Tibial nerve (tissue), 4 donors: ENCODE data around the gene CALCR. TPM values are rescaled to one million over a fixed set of nuclear protein-coding genes. Genes with fewer than 3 reads are reported as not detected.

Source experiments
- DNase-seq, 2 donors: peaks; one replicate each; pipeline ENCODE4 v3.0.0-alpha.2; 2019; ENCODE audit warnings: low spot score in 2 of 2
- H3K27ac ChIP-seq, 4 donors: fragments of 200-600 bp; sonication (generic) in 3 of 4; one replicate each; pipeline ENCODE4 v1.5.1; 2017 to 2019; ENCODE audit warnings: mild to moderate bottlenecking in 1 of 4
- H3K27me3 ChIP-seq, 2 donors: fragments of 200-600 bp; sonication (generic) in 1 of 2; one replicate each; pipeline versions ENCODE4 v1.5.1 to v1.6.0; 2017 to 2019
- H3K36me3 ChIP-seq, 3 donors: fragments of 200-600 bp; sonication (generic); one replicate each; pipeline ENCODE4 v1.5.1; 2018 to 2019
- H3K4me1 ChIP-seq, 4 donors: fragments of 200-600 bp; sonication (generic) in 3 of 4; one replicate each; pipeline ENCODE4 v1.5.1; 2017 to 2019
- H3K4me3 ChIP-seq, 4 donors: fragments of 200-600 bp; sonication (generic) in 3 of 4; one replicate each; pipeline ENCODE4 v1.5.1; 2017 to 2019; ENCODE audit warnings: mild to moderate bottlenecking in 1 of 4, moderate library complexity in 1 of 4
- H3K9me3 ChIP-seq, 4 donors: fragments of 200-600 bp; sonication (generic) in 3 of 4; one replicate each; pipeline ENCODE4 v1.5.1; 2017 to 2019
- CTCF ChIP-seq, 5 experiments: fragments of 200-600 bp in 3 of 5; fragments of 450-650 bp in 2 of 5; sonication (generic) in 3 of 5; IDR thresholded peaks; one replicate each; pipeline ENCODE4 v1.5.1; 2016 to 2019; ENCODE audit warnings: antibody characterized with exemption in 5 of 5, mild to moderate bottlenecking in 3 of 5, moderate library complexity in 2 of 5
- EP300 ChIP-seq, 2 donors: sonication (generic); formaldehyde crosslinking; IDR thresholded peaks; one replicate each; pipeline ENCODE4 v1.6.1; 2017; ENCODE audit warnings: antibody characterized with exemption in 2 of 2, mild to moderate bottlenecking in 1 of 2
- POLR2A ChIP-seq, 2 donors: fragments of 450-650 bp; IDR thresholded peaks; one replicate each; pipeline ENCODE4 v1.6.1; 2017; ENCODE audit warnings: antibody characterized with exemption in 2 of 2, mild to moderate bottlenecking in 2 of 2, moderate library complexity in 2 of 2
- WGBS, 2 donors: methylation state at CpG; one replicate each; pipeline ENCODE4 v1.1.5; 2018; 5-methylcytosine and 5-hydroxymethylcytosine counted together
- total RNA-seq, 4 donors: library from RNA; depleted of rRNA; stranded (reverse); fragments of >200 nt; gene quantifications; one replicate each; pipeline ENCODE4 v1.1.0, GENCODE V29; 2016

CALCR gene
- total RNA-seq, 4 donors from 2014 or later, result 0.66 TPM; not detected in 3

- TF ChIP-seq EP300 (IDR thresholded peaks at IDR 0.05), result no peak
- TF ChIP-seq CTCF (IDR thresholded peaks at IDR 0.05), result no peak
- TF ChIP-seq POLR2A (IDR thresholded peaks at IDR 0.05), result no peak
- 69 to 77% methylated on average over 2 of the region's 2 CpGs for WGBS, 2 donors
Observed at GRCh38 chr7:93427107-93427506, 147.4 kb downstream of the CALCR start.

GRCh38 chr7:93426155-93426696, 148.3 kb downstream of the CALCR start:
- Histone ChIP-seq H3K9me3 (no peaks in the 10 kb centered on the region), H3K36me3 (no peaks in the 10 kb centered on the region), H3K4me1 (no peaks in the 10 kb centered on the region), H3K27ac (no peak overlapping the region), H3K4me3 (no peak overlapping the region), H3K27me3 (no peaks in the 10 kb centered on the region)
- no peak for DNase-seq
- no peak for TF ChIP-seq POLR2A (IDR thresholded peaks at IDR 0.05)
- no peak for TF ChIP-seq EP300 (IDR thresholded peaks at IDR 0.05)
- no peak for TF ChIP-seq CTCF (IDR thresholded peaks at IDR 0.05)
- 85 to 88% methylated on average over 15 of the region's 15 CpGs for WGBS, 2 donors

More at GRCh38 chr7:93427107-93427506, 147.4 kb downstream of the CALCR start:
- Histone ChIP-seq H3K9me3 (no peaks in the 10 kb centered on the region), H3K27ac (no peak overlapping the region), H3K36me3 (no peaks in the 10 kb centered on the region), H3K4me3 (no peak overlapping the region), H3K4me1 (no peaks in the 10 kb centered on the region), H3K27me3 (no peaks in the 10 kb centered on the region)
- no peak for DNase-seq

- Histone ChIP-seq H3K4me3 (no peak overlapping the region), H3K36me3 (no peaks in the 10 kb centered on the region), H3K27me3 (no peaks in the 10 kb centered on the region), H3K9me3 (no peaks in the 10 kb centered on the region), H3K4me1 (no peaks in the 10 kb centered on the region), H3K27ac (no peak overlapping the region)
- TF ChIP-seq POLR2A (IDR thresholded peaks at IDR 0.05), result no peak
- DNase-seq, result no peak
Observed at GRCh38 chr7:93414574-93414973, 159.9 kb downstream of the CALCR start.

- Histone ChIP-seq H3K27me3 (no peaks in the 10 kb centered on the region), H3K36me3 (no peaks in the 10 kb centered on the region), H3K27ac (no peak overlapping the region), H3K4me3 (no peak overlapping the region), H3K4me1 (no peaks in the 10 kb centered on the region), H3K9me3 (peaks cover 0 to 16% (median 0%) of the 10 kb centered on the region in 4 donors)
- WGBS, 2 donors, result 70 to 73% methylated on average over 3 of the region's 3 CpGs
- DNase-seq, result no peak
- no peak for TF ChIP-seq POLR2A (IDR thresholded peaks at IDR 0.05)
- no peak for TF ChIP-seq EP300 (IDR thresholded peaks at IDR 0.05)
- TF ChIP-seq CTCF (IDR thresholded peaks at IDR 0.05), result no peak
Observed at GRCh38 chr7:93409324-93409723, 165.2 kb downstream of the CALCR start.

- Histone ChIP-seq H3K27me3 (no peaks in the 10 kb centered on the region), H3K9me3 (peaks cover 0 to 16% (median 0%) of the 10 kb centered on the region in 4 donors), H3K4me3 (no peak overlapping the region), H3K27ac (no peak overlapping the region), H3K36me3 (no peaks in the 10 kb centered on the region), H3K4me1 (no peaks in the 10 kb centered on the region)
- TF ChIP-seq EP300 (IDR thresholded peaks at IDR 0.05) (no peak), CTCF (IDR thresholded peaks at IDR 0.05) (no peak), POLR2A (IDR thresholded peaks at IDR 0.05) (no peak)
- DNase-seq, result no peak
- 78 to 83% methylated on average over 5 of the region's 5 CpGs for WGBS, 2 donors
Observed at GRCh38 chr7:93407239-93407638, 167.3 kb downstream of the CALCR start.

GRCh38 chr7:93402944-93403343, 171.6 kb downstream of the CALCR start:
- Histone ChIP-seq H3K4me3 (no peak overlapping the region), H3K9me3 (peaks cover 0 to 16% (median 0%) of the 10 kb centered on the region in 4 donors), H3K27ac (no peak overlapping the region), H3K36me3 (no peaks in the 10 kb centered on the region), H3K4me1 (no peaks in the 10 kb centered on the region), H3K27me3 (no peaks in the 10 kb centered on the region)
- TF ChIP-seq POLR2A (IDR thresholded peaks at IDR 0.05) (no peak), CTCF (IDR thresholded peaks at IDR 0.05) (no peak), EP300 (IDR thresholded peaks at IDR 0.05) (no peak)
- DNase-seq, result no peak
- 88% methylated on average over 5 of the region's 5 CpGs for WGBS, 2 donors
